Panc1 (cell line): Measurements from ENCODE around the gene NOTCH4. TPM values are rescaled to one million over a fixed set of nuclear protein-coding genes. Genes with fewer than 3 reads are reported as not detected.

Source experiments
- ATAC-seq: fragments of 200-7000 bp; cut with Tn5 transposase; 2 replicates; pipeline ENCODE4 v1.9.1; 2020; ENCODE audit warnings: mild to moderate bottlenecking, moderate library complexity
- BruUV-seq: library from RNA; stranded (reverse); fragments of 400-500 nt; replicated peaks from 2 replicates; lab custom pipeline; 2021; lab: Mats Ljungman, UMichigan
- CTCF ChIA-PET: fragments of 300-600 bp; sonication (Branson Sonifier 250); formaldehyde crosslinking; loops from one replicate; lab custom pipeline; 2022; ENCODE audit warnings: antibody characterized with exemption; lab: Charles Lee
- POLR2A ChIA-PET: fragments of 300-600 bp; sonication (Branson Sonifier 250); formaldehyde crosslinking; loops from one replicate; lab custom pipeline; 2022; ENCODE audit warnings: antibody characterized with exemption; lab: Charles Lee
- DNase-seq: peaks from one replicate; pipeline ENCODE4 v3.0.0-alpha.2; 2010; ENCODE audit warnings: low read depth, low spot score
- H3K27ac ChIP-seq: 2 replicates; pipeline ENCODE4 v1.5.1; 2011; ENCODE audit warnings: mild to moderate bottlenecking, low read length, inconsistent platforms
- H3K27me3 ChIP-seq: fragments of 200-500 bp; sonication (Bioruptor generic); 2 replicates; pipeline ENCODE4 v1.6.0; 2014; ENCODE audit warnings: low read length, inconsistent platforms; ENCODE audit not compliant: control insufficient read depth, insufficient read depth
- H3K36me3 ChIP-seq: fragments of 200-500 bp; sonication (Bioruptor generic); 2 replicates; pipeline ENCODE4 v1.5.1; 2014; ENCODE audit warnings: inconsistent platforms, mild to moderate bottlenecking, low read length, moderate library complexity; ENCODE audit not compliant: control insufficient read depth, insufficient read depth
- H3K4me1 ChIP-seq: 2 replicates; pipeline ENCODE4 v1.5.1; 2011; ENCODE audit warnings: inconsistent platforms, mild to moderate bottlenecking, low read length, moderate library complexity; ENCODE audit not compliant: control insufficient read depth, insufficient read depth
- H3K4me3 ChIP-seq, 2 experiments: 2 replicates each; pipeline ENCODE4 v1.5.1; 2011 to 2012; ENCODE audit warnings: low read depth in 2 of 2, low read length in 2 of 2, mild to moderate bottlenecking in 2 of 2, inconsistent platforms in 1 of 2, moderate library complexity in 1 of 2
- H3K9me3 ChIP-seq: fragments of 200-500 bp; sonication (Bioruptor generic); 2 replicates; pipeline ENCODE4 v1.5.1; 2014; ENCODE audit warnings: low read depth, mild to moderate bottlenecking, inconsistent platforms, low read length, moderate library complexity; ENCODE audit not compliant: control insufficient read depth, insufficient read depth
- POLR2AphosphoS5 ChIP-seq: IDR thresholded peaks from 2 replicates; pipeline ENCODE4 v1.6.1; 2012; ENCODE audit warnings: mild to moderate bottlenecking, low read depth, low read length, moderate library complexity
- REST ChIP-seq, 2 experiments: IDR thresholded peaks; 2 replicates each; pipeline ENCODE4 v1.6.1; 2011 to 2012; ENCODE audit warnings: low read depth in 2 of 2, control low read depth in 1 of 2, low read length in 1 of 2, mild to moderate bottlenecking in 1 of 2, moderate library complexity in 1 of 2; ENCODE audit not compliant: insufficient read depth in 1 of 2
- SIN3A ChIP-seq: IDR thresholded peaks from 2 replicates; pipeline ENCODE4 v1.6.1; 2012; ENCODE audit warnings: low read depth, mild to moderate bottlenecking, low read length, moderate library complexity, borderline replicate concordance; ENCODE audit not compliant: insufficient read depth
- TCF7L2 ChIP-seq: IDR thresholded peaks from 2 replicates; pipeline ENCODE4 v1.6.1; 2011; ENCODE audit warnings: mild to moderate bottlenecking, low read depth, low read length, inconsistent platforms
- in situ Hi-C: cut with HindIII; loops from 2 replicates; pipeline ENCODE4 v1.10.0; 2016; ENCODE audit warnings: low sequenced_read_pairs, low pct_unique_long_range_greater_than_20kb
- intact Hi-C: fragments of 100-400 bp; cut with micrococcal nuclease; formaldehyde crosslinking; loops from one replicate; pipeline ENCODE4 v1.10.0; 2022; ENCODE audit not compliant: unreplicated experiment
- total RNA-seq: library from RNA; stranded (reverse); gene quantifications from one replicate; pipeline ENCODE4 v1.2.1, GENCODE V29; 2021; ENCODE audit not compliant: unreplicated experiment
- TF ChIP-seq, protein P1 (sequence below): fragments of 450-650 bp; IDR thresholded peaks from 2 replicates; pipeline ENCODE4 v1.5.1; 2017; ENCODE audit warnings: mild to moderate bottlenecking

The NOTCH4 gene
- total RNA-seq, 1 experiment from 2014 or later: 2.0 TPM

DNA sequence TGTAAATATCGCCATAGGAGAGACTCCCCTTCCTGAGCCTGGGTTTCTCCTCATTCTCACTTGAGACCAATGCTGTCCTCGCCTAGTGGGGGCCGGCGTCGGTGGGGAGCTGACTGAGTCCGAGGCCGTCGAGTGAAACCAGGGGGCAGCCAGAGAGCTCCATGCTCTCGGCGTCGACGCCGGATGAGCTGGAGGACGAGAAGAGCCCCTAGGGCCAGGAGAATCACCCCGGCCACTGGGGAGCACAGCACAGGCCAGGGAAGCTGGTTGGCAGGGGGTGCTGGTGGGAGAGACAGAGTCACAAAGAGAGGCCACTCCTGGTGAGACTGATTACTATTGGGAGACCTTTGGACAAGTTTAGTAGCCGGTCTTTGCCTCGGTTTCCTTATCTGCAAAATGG lies 25.0 kb downstream of the NOTCH4 start:
- TF ChIP-seq TCF7L2: no peak
- TF ChIP-seq SIN3A: no peak

DNA sequence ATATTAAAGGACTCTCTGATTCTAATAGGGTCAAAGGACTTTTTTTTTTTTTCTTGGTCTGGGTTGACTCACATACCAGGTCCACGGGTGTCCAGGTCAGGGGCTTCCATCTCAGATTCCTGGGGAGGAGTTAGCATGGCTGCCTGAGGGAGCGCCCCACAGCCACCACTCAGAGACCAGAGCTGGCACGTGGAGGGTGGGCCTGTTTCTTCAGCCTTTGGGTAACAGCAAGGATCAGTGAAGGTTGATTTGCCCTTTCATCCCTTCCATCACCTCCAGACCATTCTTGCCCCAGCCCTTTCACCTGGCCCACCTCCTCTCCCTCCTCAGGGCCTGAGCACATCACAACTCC lies 25.5 kb downstream of the NOTCH4 start:
- ATAC-seq (no peak), DNase-seq (no peak)
- H3K4me3 ChIP-seq: no peak overlapping the region
- in situ Hi-C loops (no loop called here), intact Hi-C loops (loop anchor here (10.0 kb wide), 1 partner anchor 84 kb away; no protein-coding TSS in a partner anchor)
- ChIA-PET CTCF (interaction anchor here (0.6 kb wide), 1 partner anchor 822 kb away, joined by 3 read pairs; no protein-coding TSS in a partner anchor), POLR2A (no interaction called here)
- no peaks in the 10 kb centered on the region for H3K27me3 ChIP-seq
- no peaks in the 10 kb centered on the region for H3K36me3 ChIP-seq
- peak overlapping the region; percentile 20; the same call in 1 of the 2 replicates for H3K27ac ChIP-seq
- TF ChIP-seq, protein P1, sequence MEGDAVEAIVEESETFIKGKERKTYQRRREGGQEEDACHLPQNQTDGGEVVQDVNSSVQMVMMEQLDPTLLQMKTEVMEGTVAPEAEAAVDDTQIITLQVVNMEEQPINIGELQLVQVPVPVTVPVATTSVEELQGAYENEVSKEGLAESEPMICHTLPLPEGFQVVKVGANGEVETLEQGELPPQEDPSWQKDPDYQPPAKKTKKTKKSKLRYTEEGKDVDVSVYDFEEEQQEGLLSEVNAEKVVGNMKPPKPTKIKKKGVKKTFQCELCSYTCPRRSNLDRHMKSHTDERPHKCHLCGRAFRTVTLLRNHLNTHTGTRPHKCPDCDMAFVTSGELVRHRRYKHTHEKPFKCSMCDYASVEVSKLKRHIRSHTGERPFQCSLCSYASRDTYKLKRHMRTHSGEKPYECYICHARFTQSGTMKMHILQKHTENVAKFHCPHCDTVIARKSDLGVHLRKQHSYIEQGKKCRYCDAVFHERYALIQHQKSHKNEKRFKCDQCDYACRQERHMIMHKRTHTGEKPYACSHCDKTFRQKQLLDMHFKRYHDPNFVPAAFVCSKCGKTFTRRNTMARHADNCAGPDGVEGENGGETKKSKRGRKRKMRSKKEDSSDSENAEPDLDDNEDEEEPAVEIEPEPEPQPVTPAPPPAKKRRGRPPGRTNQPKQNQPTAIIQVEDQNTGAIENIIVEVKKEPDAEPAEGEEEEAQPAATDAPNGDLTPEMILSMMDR: no peak
- TF ChIP-seq POLR2AphosphoS5 (no peak), REST (IDR thresholded peaks at IDR 0.05; ENCODE audit: insufficient read depth in 1 of 2, low read depth in 2 of 2, low read length in 1 of 2) (no peak), TCF7L2 (no peak), SIN3A (no peak)
- no TSS peak for BruUV-seq
- H3K4me1 ChIP-seq: peaks cover 16% of the 10 kb centered on the region
- H3K9me3 ChIP-seq: no peaks in the 10 kb centered on the region

More for the DNA sequence above, 25.0 kb downstream of the NOTCH4 start:
- intact Hi-C loops: loop anchor here (10.0 kb wide), 1 partner anchor 84 kb away; no protein-coding TSS in a partner anchor
- BruUV-seq: no TSS peak
- Histone ChIP-seq H3K4me1 (peaks cover 16% of the 10 kb centered on the region), H3K4me3 (no peak overlapping the region), H3K27ac (no peak overlapping the region), H3K9me3 (no peaks in the 10 kb centered on the region), H3K27me3 (no peaks in the 10 kb centered on the region), H3K36me3 (no peaks in the 10 kb centered on the region)
- DNase-seq: no peak
- in situ Hi-C loops: no loop called here
- ChIA-PET POLR2A (no interaction called here), CTCF (no interaction called here)
- no peak for ATAC-seq
